ENCODE measurements around the gene SLC27A2.

GRCh38 chr15:50262533-50262932 lies 80.5 kb downstream of the SLC27A2 start:
- TF ChIP-seq POLR2A (IDR thresholded peaks at IDR 0.05; ENCODE audit: low read depth, low read length) (no peak), TAF1 (IDR thresholded peaks at IDR 0.05; ENCODE audit: low read depth, low read length) (no peak), POLR2AphosphoS5 (IDR thresholded peaks at IDR 0.05; ENCODE audit: low read depth, low read length) (no peak), SPI1 (IDR thresholded peaks at IDR 0.05; ENCODE audit: low read depth, low read length) (no peak)
